ENCODE measurements around the gene RNF167.

- no peak for TF ChIP-seq CTCF (conservative IDR thresholded peaks at IDR 0.05; ENCODE audit: low read depth, low read length)
- no peak for TF ChIP-seq MAZ (IDR thresholded peaks at IDR 0.05; ENCODE audit: borderline replicate concordance, low read depth, low read length)
- no peak for TF ChIP-seq ELK1 (IDR thresholded peaks at IDR 0.05; ENCODE audit: borderline replicate concordance, low read depth, low read length)
- no peak for TF ChIP-seq POLR2A (IDR thresholded peaks at IDR 0.05; ENCODE audit: low read depth, low read length)
- TF ChIP-seq RCOR1 (IDR thresholded peaks at IDR 0.05; ENCODE audit: insufficient replicate concordance, low read length), result no peak
- TF ChIP-seq MXI1 (IDR thresholded peaks at IDR 0.05; ENCODE audit: borderline replicate concordance, low read depth, low read length), result no peak
- TF ChIP-seq USF2 (IDR thresholded peaks at IDR 0.05; ENCODE audit: low read depth, low read length), result no peak
- no peak for TF ChIP-seq FOS (IDR thresholded peaks at IDR 0.05; ENCODE audit: low read depth, low read length)
- TF ChIP-seq BHLHE40 (IDR thresholded peaks at IDR 0.05; ENCODE audit: low read depth, low read length), result no peak
- TF ChIP-seq MAFK (IDR thresholded peaks at IDR 0.05; ENCODE audit: low read depth, low read length), result no peak
- TF ChIP-seq CHD1 (IDR thresholded peaks at IDR 0.05; ENCODE audit: low read depth, low read length), result no peak
- TF ChIP-seq NFE2L2 (IDR thresholded peaks at IDR 0.05; ENCODE audit: low read depth, low read length), result no peak
These were observed 43.5 kb upstream of the RNF167 start for GRCh38 chr17:4896332-4897197.
